Stromal cell of bone marrow (primary cell): ENCODE results near the gene SNORC.
A peak's percentile ranks its signal among the peaks of the same experiment; 100 is the strongest.

Source experiments
- DNase-seq: peaks from one replicate; pipeline ENCODE4 v3.0.0-alpha.2; 2012; ENCODE audit warnings: low read depth

The SNORC gene

DNA sequence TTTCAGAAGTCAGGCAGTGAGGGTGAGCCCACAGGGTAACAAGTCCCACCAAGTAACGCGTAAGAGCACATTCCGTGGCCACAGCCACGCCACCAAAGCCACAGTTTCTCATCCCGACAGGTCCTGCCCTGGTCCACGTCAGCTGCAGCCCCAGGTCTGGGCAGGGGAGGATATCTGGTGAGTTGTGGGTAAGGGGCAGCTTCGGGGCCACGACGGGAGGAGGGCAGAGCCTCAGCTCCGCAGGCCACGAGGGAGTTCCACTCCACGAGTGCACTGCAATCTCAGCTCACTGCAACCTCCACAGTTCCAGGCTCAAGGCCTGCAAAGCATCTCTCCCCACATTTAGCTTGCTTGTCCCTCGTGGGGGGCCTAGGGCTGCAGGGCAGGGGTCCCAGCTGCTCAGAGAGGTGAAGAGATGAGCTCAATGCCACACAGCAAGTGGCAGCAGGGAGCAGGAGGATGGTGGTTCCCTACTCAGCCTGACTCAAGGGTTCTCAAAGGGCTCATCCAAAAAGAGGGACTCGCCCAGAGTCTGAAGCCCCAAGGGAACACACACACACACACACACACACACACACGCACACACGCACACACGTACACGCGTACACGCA is 12.5 kb downstream of the SNORC start:
- no peak for DNase-seq

DNA sequence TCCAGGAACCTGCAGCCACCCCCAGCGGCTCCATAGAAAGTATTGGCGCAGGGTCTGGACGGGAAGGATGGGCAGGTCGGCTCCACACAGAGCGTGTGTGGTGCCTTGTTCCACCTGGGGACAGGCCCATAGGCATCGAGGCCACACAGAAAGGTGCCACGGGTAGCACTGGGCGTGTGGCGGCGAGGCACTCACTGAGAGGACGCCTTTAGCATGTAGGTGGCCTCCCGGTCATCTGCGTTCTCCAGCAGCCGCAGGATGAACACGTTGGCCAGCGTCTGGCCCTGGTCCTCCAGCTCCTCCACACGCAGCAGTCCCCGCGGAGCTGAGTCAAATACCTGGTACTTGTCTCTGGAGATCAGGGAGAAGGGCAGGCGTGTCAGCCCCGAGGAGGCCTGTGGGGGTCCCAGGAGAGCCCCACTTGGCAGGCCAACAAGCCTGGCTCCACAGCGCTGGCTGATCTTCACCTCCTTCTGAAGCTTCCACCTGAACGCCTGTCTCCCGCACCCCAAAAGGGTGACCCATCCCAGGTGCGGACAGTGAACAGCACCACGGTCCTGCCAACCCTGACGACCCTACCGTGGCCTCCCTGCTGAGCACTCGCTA is 13.2 kb downstream of the SNORC start:
- no peak for DNase-seq

DNA sequence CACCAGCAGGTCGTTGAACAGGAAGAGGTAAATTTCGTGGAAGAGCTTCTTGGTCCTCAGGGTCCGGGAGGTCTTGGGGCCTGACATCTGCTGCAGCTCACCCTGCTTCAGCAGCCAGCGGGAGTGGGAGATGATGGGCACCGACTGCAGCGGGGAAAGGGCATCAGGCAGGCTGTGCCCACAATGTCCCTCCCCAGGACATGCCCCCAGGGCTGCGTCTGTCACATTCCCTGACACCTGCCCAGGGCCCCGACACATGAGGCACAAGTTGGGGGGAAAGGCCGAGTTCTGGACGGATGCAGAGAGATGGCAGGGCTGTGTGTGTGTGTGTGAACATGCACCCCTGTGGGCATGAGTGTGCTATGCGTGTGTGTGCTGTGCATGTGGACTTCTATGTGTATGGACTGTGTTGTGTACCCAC is 13.9 kb downstream of the SNORC start:
- DNase-seq = no peak

DNA sequence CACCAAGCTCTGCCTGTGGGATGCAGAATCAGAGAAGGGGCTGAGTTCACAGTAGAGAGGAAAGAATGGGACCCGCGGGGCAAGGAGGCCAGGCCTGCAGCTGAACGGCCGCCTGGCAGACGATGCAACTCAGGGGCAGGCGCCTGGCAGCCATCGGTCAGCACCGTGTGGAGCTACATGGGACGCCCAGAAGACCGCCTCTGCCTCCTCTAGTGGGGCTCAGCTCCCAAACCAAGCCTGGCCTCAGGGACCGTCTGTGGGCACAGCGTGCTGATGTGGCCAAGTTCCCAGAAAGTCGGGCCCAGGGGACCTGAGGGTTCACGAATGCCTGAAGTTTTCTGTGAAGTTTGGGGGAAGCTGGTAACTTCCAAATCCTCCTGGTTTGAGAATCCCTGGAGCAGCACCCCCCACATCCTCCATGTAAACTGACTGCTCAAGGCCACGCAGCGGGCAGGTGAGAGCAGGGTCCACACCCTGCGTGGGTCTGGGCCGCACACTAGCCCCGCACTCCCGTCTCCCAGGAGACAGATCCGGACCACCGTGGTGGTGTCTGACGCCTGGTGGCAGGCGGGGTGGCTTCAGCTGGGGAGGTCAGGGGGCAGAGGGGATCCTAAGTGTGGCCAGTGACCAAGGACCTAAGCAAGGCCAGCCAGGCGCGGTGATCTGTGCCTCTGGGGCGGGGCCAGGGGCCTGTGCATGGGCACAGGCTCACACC is 14.6 kb downstream of the SNORC start:
- DNase-seq = no peak

DNA sequence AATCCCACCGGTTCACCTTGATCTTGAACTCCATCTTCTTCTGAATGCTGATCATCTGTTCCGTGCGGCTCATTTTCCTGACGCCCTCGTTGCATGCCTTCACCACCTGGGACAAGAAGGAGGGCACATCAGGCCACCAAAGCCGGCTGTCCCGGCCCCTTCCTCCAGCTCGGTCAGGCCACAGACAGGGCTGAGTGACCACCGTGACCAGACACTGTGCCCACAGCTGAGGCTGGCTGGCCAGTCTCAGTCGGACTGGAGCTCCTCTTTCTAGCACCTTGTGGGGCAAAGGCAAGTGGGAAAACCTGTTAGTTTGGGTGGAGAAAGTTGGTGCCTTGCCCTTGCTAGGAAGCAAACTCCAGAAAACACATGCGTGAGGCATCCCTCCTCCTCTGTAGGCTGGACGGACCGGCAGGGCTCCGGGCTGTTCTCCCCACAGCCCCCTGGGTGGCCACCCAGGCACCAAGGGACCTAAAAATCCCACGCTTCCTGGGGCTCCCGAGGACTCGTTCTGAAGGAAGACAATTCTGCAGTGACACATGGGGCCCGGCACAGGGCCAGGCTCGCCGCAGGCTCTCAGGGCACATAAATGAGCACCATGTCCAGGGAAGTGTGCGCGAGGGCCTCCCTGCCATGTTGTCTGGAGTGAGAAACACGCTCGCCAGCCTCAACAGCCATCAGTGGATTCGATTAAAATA is 15.3 kb downstream of the SNORC start:
- no peak for DNase-seq

DNA sequence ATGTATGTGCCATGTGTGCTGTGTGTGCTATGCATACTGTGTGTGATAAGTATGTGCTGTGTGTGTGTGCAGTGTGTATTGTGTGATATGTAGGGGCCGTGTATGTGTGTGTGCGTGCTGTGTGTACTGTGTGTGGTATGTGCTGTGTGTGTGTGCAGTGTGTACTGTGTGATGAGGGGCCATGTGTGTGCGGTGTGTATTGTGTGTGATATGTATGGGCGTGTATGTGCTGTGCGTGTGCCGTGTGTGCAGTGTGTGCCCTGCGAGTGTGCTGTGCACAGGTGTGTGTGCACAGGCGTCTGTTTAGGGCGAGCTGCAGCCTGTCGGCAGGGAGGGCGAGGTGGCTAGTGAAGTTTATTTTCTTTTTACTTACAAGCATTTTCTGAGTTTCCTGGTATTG is 16.1 kb downstream of the SNORC start:
- no peak for DNase-seq

DNA sequence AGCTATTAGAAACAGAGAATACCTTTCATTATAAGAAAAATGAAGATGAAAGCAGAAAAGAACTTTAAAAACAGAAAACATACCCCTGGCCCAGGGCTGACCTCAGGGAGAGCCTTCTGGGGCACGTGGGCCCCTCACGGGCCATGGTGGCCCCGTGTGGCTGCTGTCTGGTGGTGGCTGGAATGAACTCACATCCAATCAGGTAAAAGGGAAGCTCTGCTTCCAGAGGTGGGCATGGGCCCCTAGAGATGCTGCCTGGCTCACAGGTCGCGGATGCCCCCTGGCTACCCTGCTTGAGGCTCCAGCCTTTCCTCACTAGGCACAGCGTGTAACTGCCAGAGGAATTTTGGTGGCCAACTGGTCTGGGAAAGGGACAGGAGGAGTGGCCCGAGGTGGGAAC is 16.6 kb downstream of the SNORC start:
- no peak for DNase-seq

DNA sequence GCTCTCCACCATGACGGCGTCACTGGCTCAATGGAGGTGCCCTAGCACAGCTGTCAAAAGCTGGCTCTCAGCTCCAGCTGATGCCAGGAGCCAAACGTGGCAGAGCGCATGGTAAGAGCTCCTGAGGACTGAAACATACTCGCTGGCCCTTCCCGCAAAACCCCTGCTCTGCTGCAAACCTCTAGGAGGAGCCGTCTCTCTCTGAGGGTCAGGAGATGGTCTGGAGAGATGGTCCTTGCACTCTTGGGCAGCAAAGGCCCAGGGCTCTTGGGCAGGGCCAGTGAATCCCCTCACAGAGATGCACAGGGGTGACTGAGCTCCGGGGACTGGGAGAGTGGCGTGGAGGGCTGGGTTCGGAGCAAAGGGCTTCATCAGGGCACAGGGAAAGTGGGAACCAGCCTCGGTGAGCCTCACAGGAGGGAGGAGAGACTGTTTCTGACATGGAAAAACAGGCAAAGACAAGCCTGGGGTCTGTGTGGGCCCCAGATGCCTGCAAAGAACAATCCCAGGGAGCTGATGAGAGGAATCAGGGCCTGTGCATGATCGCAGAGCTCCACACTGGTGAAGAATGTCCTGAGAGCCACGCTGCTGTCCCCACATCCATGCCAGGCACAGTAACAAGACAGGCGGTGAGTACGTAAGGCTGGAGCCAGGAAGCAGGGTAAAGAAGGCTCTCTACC is 17.2 kb downstream of the SNORC start:
- DNase-seq = no peak

DNA sequence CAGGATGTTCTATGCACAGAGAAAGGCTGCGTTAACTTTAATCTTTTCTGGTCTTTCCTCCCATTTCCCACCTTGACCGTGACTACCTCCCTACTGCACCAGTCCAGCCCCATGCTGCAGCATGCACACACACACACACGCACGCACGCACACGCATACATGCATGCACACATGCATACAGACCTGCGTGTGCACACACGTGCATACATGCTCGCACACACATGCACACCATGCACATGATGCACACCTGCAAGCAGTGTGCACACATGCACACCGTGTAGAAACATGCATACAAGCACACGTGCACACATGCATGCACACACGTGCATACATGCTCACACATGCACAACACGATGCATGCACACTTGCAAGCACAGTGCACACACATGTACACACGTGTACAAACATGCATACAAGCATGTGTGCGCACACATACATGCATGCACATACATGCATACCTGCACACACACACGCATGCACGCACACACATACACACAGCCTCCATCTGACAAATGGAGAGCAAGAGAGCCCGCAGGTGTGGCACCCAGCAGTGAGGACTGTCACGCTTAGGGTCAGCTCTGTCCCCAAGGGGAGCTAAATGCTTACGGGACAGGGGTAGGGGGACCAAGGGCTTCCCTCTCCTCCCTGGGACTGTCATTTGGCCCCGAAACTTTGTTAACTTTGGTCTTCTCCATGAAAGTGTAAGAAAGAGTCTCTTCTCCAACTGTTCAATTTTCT is 18.2 kb downstream of the SNORC start:
- no peak for DNase-seq

DNA sequence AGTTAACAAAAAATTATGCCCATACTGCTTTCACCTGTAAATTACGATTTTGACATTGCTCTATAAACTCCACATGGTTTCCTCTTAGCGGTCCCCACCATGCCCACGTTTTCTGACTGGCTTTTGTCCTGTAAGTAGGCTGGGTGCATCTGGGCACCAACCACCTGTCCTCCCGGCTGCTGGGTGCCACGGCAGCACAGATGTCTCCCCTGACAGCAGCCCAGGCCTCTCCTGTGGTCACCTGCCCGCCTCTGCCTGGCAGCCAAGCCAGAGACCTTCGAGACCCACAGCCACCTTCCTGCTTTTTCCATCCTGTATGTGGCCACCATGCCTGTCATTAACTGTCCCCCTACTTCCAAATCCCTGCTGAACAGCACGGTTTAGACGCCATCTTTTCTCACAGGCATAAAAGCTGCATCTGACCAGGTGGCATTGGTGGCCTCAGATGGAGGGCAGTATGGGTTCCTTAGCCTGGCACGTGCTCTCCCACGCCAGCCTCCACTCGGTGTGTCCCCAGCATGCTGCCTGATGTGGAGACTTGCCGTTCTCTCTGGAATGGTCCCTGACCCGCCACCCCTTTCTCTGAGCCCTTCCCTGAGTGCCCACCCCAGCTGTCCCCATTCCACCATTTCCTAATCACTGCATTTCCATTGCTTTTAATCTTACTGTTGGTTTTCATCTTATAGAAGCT is 18.9 kb downstream of the SNORC start:
- no peak for DNase-seq

DNA sequence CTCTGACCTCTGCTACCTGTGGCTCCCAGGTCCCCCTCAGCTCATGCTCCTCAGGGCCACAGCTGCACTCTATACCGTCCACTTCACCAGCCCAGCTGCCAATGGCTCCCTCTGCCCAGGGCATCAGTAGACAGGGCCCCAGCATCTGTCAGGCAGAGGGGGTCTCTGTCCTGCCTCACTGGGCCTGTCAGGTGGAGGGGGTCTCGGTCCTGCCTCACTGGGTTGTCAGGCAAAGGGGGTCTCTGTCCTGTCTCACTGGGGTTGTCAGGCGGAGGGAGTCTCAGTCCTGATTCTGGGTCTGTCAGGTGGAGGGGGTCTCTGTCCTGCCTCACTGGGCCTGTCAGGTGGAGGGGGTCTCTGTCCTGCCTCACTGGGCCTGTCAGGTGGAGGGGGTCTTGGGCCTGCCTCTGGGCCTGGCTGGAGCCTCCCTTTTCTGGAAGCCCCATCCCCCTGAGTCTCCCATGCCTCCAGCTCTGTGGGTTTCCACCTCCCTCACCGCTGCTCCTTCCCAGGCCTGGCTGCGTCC is 19.9 kb downstream of the SNORC start:
- DNase-seq = no peak

DNA sequence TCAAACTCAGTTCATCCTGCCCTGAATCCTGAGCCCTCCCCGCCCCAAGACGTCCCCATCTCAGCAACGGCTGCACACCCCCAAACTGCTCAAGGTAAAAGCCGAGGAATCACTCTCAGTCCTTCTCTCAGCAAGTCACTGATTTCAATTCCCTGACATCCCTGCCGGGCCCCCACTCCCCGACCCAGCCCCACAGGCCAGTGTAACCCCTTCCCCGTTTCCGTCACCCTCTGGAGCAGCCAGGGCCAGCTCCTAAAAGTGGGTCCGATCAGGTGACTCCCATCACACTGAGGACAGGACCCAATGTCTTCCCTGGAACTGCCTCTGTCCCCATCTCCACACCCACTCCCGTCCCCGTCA is 20.5 kb downstream of the SNORC start:
- DNase-seq = no peak

DNA sequence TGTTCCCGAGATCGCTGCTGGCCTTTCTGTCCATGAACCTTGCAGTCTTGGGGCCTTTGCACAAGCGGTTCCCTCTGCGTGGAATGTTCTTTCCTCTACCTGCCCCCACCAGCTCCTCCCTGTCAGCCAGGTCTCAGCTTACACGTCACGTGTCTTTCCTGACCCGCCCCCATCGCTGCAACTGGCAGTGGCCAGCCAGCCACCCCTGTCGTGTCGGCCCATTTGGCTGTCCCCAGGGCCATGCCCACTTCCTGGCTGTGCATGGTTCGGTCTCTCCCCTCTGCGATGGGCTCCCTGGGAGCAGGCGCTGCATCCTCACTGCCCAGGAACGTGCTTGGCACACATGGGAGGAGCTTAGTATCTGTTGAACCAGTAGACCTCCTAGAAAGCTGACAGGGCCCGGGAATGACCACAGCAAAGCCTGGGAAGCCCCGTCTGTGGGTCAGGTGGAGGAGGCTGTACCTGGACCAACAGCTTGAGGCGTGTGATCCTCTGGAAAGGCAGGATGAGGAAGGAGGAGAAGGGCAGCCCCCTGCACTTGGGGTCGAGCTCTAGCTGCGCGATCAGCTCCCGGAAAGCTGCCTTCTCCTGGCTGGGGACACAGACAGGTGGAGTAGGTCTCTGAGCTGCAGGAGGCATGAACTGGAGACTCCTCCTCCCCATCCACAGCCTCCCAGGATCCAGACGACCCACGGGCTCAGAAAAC is 21.0 kb downstream of the SNORC start:
- DNase-seq = no peak

DNA sequence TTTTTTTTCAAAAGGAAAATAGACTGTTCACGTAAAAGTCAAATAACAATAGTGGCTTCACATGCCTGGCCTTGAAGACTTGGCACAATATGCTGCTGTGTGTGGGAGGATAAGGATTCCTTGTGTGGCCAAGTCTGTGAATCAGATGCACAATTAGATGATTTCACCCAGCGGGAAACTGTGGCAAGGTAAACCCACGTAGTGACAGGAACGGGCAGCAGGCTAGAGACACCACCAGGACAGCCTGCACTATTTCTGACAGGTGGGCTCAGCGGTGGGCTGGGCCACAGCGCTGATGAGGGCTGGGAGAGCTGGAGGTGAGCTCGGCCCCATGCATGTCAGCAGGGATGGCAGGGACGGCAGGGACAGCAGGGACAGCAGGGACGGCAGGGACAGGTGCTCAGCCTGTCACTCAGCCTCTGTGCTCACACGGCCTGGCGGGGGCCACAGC is 21.6 kb downstream of the SNORC start:
- peak; percentile 49 for DNase-seq

DNA sequence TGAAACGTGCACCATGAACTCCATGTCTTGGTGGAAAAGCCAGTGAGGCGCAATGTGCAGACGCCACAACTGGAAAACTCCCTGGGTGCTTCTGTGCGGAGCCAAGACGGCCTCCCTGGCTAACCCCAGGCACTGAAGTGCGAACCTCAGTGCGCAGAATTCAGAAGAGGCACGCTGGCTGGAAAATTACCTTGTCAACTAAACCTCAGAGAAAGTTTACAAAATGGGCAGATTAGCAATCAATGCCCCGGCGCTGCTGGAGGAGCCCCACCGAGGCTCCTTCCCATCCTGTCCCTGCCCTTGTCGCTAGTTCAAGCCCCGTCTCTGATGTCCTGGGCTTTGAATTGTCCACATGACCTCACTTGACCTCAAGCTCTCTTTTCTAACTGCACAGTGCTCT is 22.2 kb downstream of the SNORC start:
- no peak for DNase-seq

DNA sequence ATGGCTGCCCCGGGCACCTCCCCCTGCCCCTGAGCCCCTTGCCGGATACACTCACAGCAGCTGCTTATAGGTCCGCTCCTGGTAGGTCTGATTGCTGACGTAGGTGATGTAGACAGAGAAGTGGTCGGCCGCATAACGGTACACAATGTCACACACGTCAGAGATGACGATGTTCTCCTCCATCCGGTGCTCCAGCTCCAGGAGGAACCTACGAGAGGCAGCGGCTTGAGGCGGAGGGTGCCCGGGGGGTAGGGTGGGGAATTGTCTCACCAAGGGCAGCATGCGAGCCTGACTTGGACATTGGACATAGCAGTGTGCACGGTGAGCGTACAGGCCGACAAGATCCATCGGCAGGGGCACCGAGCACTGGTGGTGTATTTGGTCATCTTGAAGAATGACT is 22.8 kb downstream of the SNORC start:
- DNase-seq = no peak

DNA sequence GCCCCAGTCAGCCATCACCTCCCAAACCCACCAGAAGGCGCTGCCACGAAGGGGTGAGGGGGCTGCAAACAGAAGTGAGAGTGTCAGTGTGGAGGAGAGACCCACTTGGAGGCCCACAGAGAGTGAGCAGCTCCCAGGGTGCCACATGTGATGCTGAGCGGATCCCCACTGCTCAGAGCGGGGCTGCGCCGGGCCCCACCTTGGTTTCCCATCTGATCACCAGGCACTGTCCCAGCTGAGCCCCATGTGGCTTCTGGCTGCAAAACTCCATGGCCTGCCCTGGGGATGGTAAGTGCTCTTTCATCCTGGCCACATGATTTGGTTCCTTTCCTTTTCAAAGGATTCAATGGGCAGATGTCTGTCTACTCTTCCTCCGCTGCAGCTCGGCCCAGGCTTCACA is 23.8 kb downstream of the SNORC start:
- no peak for DNase-seq

DNA sequence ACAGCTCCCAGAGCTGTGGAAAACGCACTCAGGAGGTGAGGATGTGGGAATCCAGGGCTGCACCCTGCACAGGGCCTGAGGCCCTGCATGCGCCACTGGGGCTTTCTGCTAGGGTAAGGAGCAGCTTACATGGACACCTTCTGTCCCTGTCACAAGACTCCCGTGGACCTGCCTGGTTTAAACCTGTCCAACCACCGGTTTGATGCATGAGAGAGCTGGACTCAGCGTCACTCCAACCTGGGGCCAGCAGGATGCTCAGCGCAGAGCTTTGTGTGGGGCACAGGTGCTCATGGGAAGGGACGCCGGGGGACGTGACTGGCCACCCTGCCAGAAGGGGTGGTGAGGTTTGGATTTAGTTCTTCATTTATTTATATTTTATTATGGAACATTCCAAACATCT is 24.2 kb downstream of the SNORC start:
- no peak for DNase-seq

DNA sequence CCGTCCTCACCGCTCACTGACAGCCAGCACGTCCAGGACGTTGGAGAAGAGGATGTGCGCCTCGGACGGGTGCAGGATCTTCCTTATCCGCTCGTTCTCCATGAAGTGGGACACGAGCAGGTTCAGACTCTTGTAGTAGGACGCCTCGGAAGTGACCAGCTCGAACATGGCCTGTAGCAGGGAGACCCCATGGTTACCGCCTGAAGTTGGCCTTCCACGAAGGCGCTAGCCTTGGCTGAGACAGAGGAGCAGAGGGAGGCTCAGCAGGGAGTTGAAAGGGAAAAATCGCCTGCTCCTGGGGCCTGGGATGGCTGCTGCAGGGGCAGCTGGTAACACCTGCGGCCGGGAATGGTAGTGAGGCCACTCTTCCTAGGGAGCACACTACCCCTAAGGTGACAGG is 24.7 kb downstream of the SNORC start:
- DNase-seq = no peak

DNA sequence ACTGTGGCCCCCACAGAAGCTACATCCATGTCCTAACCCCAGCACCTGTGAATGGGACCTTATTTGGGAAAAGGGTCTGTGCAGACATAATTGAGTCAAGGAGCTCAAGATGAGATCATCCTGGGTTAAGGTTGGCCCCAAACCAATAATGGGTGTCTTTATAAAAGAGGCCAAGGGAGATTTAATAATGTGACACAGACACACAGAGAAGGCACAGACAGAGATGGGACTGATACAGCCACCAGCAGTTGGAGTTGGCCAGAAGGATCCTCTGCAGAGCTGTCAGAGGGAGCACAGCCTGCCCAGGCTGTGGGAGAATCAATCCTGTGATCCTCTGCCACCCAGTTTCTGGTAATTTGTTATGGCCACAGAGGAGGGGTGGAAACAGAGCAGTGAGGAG is 26.0 kb downstream of the SNORC start:
- DNase-seq = no peak
